ENCODE data around the gene POLR1H.

POLR1H gene

GRCh38 chr6:30063315-30063714, 2.2 kb downstream of the POLR1H start:
- no peak for TF ChIP-seq CTCF (IDR thresholded peaks at IDR 0.05)

GRCh38 chr6:30066082-30066481, 5.0 kb downstream of the POLR1H start:
- TF ChIP-seq CTCF (IDR thresholded peaks at IDR 0.05), result no peak

- no peak for TF ChIP-seq CTCF (IDR thresholded peaks at IDR 0.05)
Measured at GRCh38 chr6:30066577-30067459, 5.8 kb downstream of the POLR1H start, which contains the start of gene PPP1R11. Gene PPP1R11 (plus strand): TSS chr6:30067198. CDS start chr6:30067411, 213 bp downstream.

- no peak for TF ChIP-seq CTCF (IDR thresholded peaks at IDR 0.05)
Measured at GRCh38 chr6:30067460-30068139, 6.5 kb downstream of the POLR1H start.

- no peak for TF ChIP-seq CTCF (IDR thresholded peaks at IDR 0.05)
Measured at GRCh38 chr6:30071081-30071818, 10.2 kb downstream of the POLR1H start.

- no peak for TF ChIP-seq CTCF (IDR thresholded peaks at IDR 0.05)
Measured at GRCh38 chr6:30071858-30072257, 10.8 kb downstream of the POLR1H start.

- TF ChIP-seq CTCF (IDR thresholded peaks at IDR 0.05), result no peak
Measured at GRCh38 chr6:30073489-30074235, 12.6 kb downstream of the POLR1H start.
